Uterus (tissue), 2 donors: ENCODE measurements around the gene CYGB.

ENCODE experiments used
- POLR2A ChIP-seq, 2 donors: fragments of 450-650 bp; IDR thresholded peaks; one replicate each; pipeline ENCODE4 v1.6.1; 2016; ENCODE audit warnings: antibody characterized with exemption in 2 of 2, mild to moderate bottlenecking in 1 of 2, moderate library complexity in 1 of 2
- TF ChIP-seq, protein P1 (sequence below), 4 experiments: fragments of 200-600 bp in 2 of 4; fragments of 450-650 bp in 2 of 4; sonication (generic) in 2 of 4; IDR thresholded peaks; one replicate each; pipeline ENCODE4 v1.5.1; 2016 to 2019; ENCODE audit warnings: antibody characterized with exemption in 4 of 4, mild to moderate bottlenecking in 2 of 4, moderate library complexity in 1 of 4

GRCh38 chr17:76545918-76546555 lies 8.5 kb upstream of the CYGB start:
- TF ChIP-seq, protein P1, sequence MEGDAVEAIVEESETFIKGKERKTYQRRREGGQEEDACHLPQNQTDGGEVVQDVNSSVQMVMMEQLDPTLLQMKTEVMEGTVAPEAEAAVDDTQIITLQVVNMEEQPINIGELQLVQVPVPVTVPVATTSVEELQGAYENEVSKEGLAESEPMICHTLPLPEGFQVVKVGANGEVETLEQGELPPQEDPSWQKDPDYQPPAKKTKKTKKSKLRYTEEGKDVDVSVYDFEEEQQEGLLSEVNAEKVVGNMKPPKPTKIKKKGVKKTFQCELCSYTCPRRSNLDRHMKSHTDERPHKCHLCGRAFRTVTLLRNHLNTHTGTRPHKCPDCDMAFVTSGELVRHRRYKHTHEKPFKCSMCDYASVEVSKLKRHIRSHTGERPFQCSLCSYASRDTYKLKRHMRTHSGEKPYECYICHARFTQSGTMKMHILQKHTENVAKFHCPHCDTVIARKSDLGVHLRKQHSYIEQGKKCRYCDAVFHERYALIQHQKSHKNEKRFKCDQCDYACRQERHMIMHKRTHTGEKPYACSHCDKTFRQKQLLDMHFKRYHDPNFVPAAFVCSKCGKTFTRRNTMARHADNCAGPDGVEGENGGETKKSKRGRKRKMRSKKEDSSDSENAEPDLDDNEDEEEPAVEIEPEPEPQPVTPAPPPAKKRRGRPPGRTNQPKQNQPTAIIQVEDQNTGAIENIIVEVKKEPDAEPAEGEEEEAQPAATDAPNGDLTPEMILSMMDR (IDR thresholded peaks at IDR 0.05), result no peak
- no peak for TF ChIP-seq POLR2A (IDR thresholded peaks at IDR 0.05)
